Endothelial cell of umbilical vein (primary cell): ENCODE data around the gene IRF9. TPM values are rescaled to one million over a fixed set of nuclear protein-coding genes. Genes with fewer than 3 reads are reported as not detected.

ENCODE experiments used
- BruUV-seq: library from RNA; stranded (reverse); fragments of 400-500 nt; replicated peaks from 2 replicates; lab custom pipeline; 2021; lab: Mats Ljungman, UMichigan
- CTCF ChIA-PET: fragments of 300-600, 350-600 bp; sonication (Branson Sonifier 250); formaldehyde crosslinking; loops from one replicate; lab custom pipeline; 2021; ENCODE audit warnings: antibody characterized with exemption, inconsistent platforms; lab: Charles Lee
- POLR2A ChIA-PET: fragments of 300-600, 350-600 bp; sonication (Branson Sonifier 250); formaldehyde crosslinking; loops from one replicate; lab custom pipeline; 2021; ENCODE audit warnings: antibody characterized with exemption, inconsistent platforms; lab: Charles Lee
- DNase-seq: peaks from one replicate; pipeline ENCODE4 v3.0.0-alpha.2; 2011; ENCODE audit warnings: low read depth, low spot score
- FAIRE-seq: peaks from 2 replicates; lab custom pipeline; 2011; peaks lifted over from hg19 to GRCh38; lab: Jason Lieb, UNC
- H2AFZ ChIP-seq: 2 replicates; pipeline ENCODE4 v1.6.0; 2012; ENCODE audit warnings: low read depth, low read length, control low read depth, inconsistent platforms
- H3K27ac ChIP-seq: 2 replicates; pipeline ENCODE4 v1.5.1; 2011; ENCODE audit warnings: low read depth, mild to moderate bottlenecking, control low read depth, low read length, moderate library complexity; ENCODE audit not compliant: insufficient read depth
- H3K27me3 ChIP-seq, 2 experiments: 2 replicates each; pipeline versions ENCODE4 v1.6.0 to v1.6.1; 2011; ENCODE audit warnings: low read length in 2 of 2, mixed read lengths in 1 of 2; ENCODE audit not compliant: control insufficient read depth in 2 of 2, insufficient read depth in 2 of 2
- H3K36me3 ChIP-seq, 2 experiments: 2 replicates in 1 of 2; 3 replicates in 1 of 2; pipeline ENCODE4 v1.5.1; 2011; ENCODE audit warnings: low read length in 2 of 2, mild to moderate bottlenecking in 1 of 2, moderate library complexity in 1 of 2; ENCODE audit not compliant: control insufficient read depth in 2 of 2, insufficient read depth in 2 of 2; ENCODE audit errors: extremely low read depth in 1 of 2
- H3K4me1 ChIP-seq: 3 replicates; pipeline ENCODE4 v1.5.1; 2011; ENCODE audit warnings: mild to moderate bottlenecking, low read length; ENCODE audit not compliant: control insufficient read depth, insufficient read depth; ENCODE audit errors: extremely low read depth
- H3K4me2 ChIP-seq: 2 replicates; pipeline ENCODE4 v1.6.1; 2011; ENCODE audit warnings: low read length, control low read depth, mixed read lengths; ENCODE audit not compliant: insufficient read depth
- H3K4me3 ChIP-seq, 3 experiments: fragments of 200-600 bp in 1 of 3; sonication (generic), shearing (Covaris generic) in 1 of 3; replicated peaks in 1 of 3; 2 replicates each; pipeline ENCODE4 v1.5.1; 2011 to 2016; ENCODE audit warnings: control low read depth in 3 of 3, low read length in 3 of 3, mild to moderate bottlenecking in 2 of 3, inconsistent platforms in 1 of 3, low read depth in 1 of 3, moderate library complexity in 1 of 3; ENCODE audit not compliant: insufficient read depth in 1 of 3
- H3K79me2 ChIP-seq: 2 replicates; pipeline ENCODE4 v1.6.0; 2012; ENCODE audit warnings: low read length, inconsistent platforms; ENCODE audit not compliant: control insufficient read depth, insufficient read depth
- H3K9ac ChIP-seq: replicated peaks from 2 replicates; pipeline ENCODE3; 2011; ENCODE audit warnings: low read length, control low read depth; ENCODE audit not compliant: insufficient read depth; ENCODE audit errors: extremely low read depth
- H3K9me1 ChIP-seq: replicated peaks from 3 replicates; pipeline ENCODE4 v1.6.0; 2011; ENCODE audit warnings: mild to moderate bottlenecking, low read length; ENCODE audit not compliant: control insufficient read depth, insufficient read depth; ENCODE audit errors: extremely low read depth
- H3K9me3 ChIP-seq: replicated peaks from 2 replicates; pipeline ENCODE4 v1.5.1; 2012; ENCODE audit warnings: low read length, inconsistent platforms; ENCODE audit not compliant: control insufficient read depth, insufficient read depth
- H4K20me1 ChIP-seq: replicated peaks from 2 replicates; pipeline ENCODE3; 2011; ENCODE audit warnings: mild to moderate bottlenecking, low read length; ENCODE audit not compliant: control insufficient read depth, insufficient read depth; ENCODE audit errors: extremely low read depth
- FOS ChIP-seq: IDR thresholded peaks from 2 replicates; pipeline ENCODE4 v1.6.1; 2011; ENCODE audit warnings: mild to moderate bottlenecking, low read length, moderate library complexity, borderline replicate concordance; ENCODE audit not compliant: insufficient read depth
- JUN ChIP-seq: IDR thresholded peaks from 2 replicates; pipeline ENCODE4 v1.6.1; 2011; ENCODE audit warnings: borderline replicate concordance, low read depth; ENCODE audit not compliant: insufficient read length, insufficient read depth
- MYC ChIP-seq: IDR thresholded peaks from one replicate; pipeline ENCODE4 v1.6.1; 2011; ENCODE audit warnings: mild to moderate bottlenecking, low read depth, low read length
- POLR2AphosphoS5 ChIP-seq: IDR thresholded peaks from 2 replicates; pipeline ENCODE4 v1.6.1; 2012; ENCODE audit warnings: low read depth, mild to moderate bottlenecking, control low read depth, low read length, moderate library complexity; ENCODE audit not compliant: insufficient read depth
- dilution Hi-C: fragments of 300-500 bp; cut with MboI; formaldehyde crosslinking; loops from one replicate; pipeline ENCODE4 v1.15.0; 2019; ENCODE audit warnings: low sequenced_read_pairs; ENCODE audit not compliant: extremely low pct_ligation_motif_present
- intact Hi-C: fragments of 100-400 bp; cut with micrococcal nuclease; formaldehyde crosslinking; loops from one replicate; pipeline ENCODE4 v1.10.0; 2022
- polyA plus RNA-seq, 4 experiments: library from polyadenylated mRNA; depleted of rRNA in 3 of 4; stranded (reverse) in 3 of 4; unstranded in 1 of 4; fragments of >200 nt; gene quantifications; 2 replicates each; pipeline versions ENCODE4 v1.2.1 to v1.2.3, GENCODE V29; 2011 to 2012; ENCODE audit warnings: missing spikeins in 1 of 4
- total RNA-seq: library from RNA; stranded (reverse); gene quantifications from 2 replicates; pipeline ENCODE4 v1.2.3, GENCODE V29; 2021
- TF ChIP-seq, protein P1 (sequence below), 2 donors: IDR thresholded peaks; 1 replicate in 1 of 2; 2 replicates in 1 of 2; pipeline ENCODE4 v1.5.1; 2011; ENCODE audit warnings: low read length in 2 of 2, mild to moderate bottlenecking in 2 of 2, moderate library complexity in 2 of 2, control low read depth in 1 of 2, inconsistent platforms in 1 of 2, low read depth in 1 of 2; ENCODE audit not compliant: insufficient read depth in 1 of 2; ENCODE audit errors: extremely low read depth in 1 of 2
- TF ChIP-seq, protein P2 (sequence below): IDR thresholded peaks from 2 replicates; pipeline ENCODE4 v1.6.1; 2011; ENCODE audit not compliant: insufficient read depth, insufficient read length

The IRF9 gene
- total and polyA plus RNA-seq, 2 donors (not counting 3 experiments of a cell fraction or from before 2014, with no cell fraction given) = 44.6 to 46.1 TPM

DNA sequence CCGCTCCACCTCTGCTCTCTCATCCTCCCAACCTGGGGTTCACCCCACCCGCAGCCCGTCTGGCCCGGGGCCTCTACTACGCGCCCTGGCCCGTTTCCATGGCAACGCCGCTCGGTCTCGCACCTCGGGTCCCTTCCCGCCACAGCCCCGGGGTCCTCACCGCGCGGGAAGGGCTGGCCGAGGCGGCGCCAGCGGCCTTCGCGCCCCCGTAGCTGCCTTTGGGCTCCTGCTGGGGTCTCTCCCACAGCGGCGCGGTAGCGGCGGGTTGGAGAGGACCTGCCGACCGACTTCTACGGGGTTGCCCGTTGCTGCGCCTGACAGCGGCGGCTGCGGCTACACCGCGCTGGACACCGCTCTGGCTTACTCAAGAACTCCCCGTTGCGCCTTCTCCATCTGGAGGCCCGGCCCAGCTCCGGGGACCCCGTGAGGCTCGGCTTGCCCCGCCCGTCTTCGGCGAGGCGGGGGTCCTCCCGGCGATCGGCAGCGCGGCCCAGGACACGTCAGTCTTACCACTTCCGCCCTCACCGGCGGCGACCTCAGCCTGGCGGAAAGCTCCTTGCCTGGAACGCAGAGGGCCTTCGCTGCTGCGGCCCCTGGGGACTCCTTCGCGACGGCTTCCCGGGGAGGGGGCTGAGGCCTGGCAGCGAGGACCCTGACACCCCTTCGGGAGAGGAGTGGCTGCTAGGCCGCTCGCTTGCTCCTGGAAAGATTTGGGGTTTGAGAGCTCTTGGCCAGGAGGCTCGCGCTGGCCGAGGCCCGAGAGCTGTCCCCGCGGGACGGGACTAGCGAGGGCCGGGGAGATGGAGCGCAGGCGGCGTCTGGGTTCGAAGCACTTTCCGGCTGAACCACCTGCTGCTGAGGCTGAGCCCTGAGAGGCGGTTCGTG lies 34.4 kb downstream of the IRF9 start, which contains the start of gene TM9SF1:
TM9SF1 (minus strand) TSS at position 256 of the 885 bp plus-strand sequence. CDS start 422 bp downstream, outside the sequence.
- Histone ChIP-seq H3K27ac (peak within 1 kb of the TSS; percentile 93), H3K4me2 (peak within 1 kb of the TSS; percentile 90), H3K36me3 (peaks cover 5 to 14% of the 10 kb centered on the region in 2 experiments), H3K4me3 (peak within 1 kb of the TSS; percentile 36 to 82 (median 69)), H3K4me1 (peaks cover 16% of the 10 kb centered on the region), H4K20me1 (no peaks in the 10 kb centered on the region), H3K9me3 (no peaks in the 10 kb centered on the region), H3K9ac (peak within 1 kb of the TSS; percentile 94), H3K9me1 (no peaks in the 10 kb centered on the region), H3K79me2 (peaks cover 35% of the 10 kb centered on the region), H2AFZ (peak within 1 kb of the TSS; percentile 67), H3K27me3 (no peaks in the 10 kb centered on the region)
- POLR2A ChIA-PET = interaction anchor here (0.7 to 1.8 kb wide), 6 partner anchors 9 to 49 kb away, joined by 3 to 14 read pairs (median 5); partner anchors contain the start of genes CHMP4A, PSME2, RNF31 and TINF2
- DNase-seq (peak; percentile 93), FAIRE-seq (peak; percentile 90)
- TF ChIP-seq MYC (peak; percentile 41), JUN (no peak), POLR2AphosphoS5 (peak; percentile 58), FOS (peak; percentile 32)
- TF ChIP-seq, protein P1, sequence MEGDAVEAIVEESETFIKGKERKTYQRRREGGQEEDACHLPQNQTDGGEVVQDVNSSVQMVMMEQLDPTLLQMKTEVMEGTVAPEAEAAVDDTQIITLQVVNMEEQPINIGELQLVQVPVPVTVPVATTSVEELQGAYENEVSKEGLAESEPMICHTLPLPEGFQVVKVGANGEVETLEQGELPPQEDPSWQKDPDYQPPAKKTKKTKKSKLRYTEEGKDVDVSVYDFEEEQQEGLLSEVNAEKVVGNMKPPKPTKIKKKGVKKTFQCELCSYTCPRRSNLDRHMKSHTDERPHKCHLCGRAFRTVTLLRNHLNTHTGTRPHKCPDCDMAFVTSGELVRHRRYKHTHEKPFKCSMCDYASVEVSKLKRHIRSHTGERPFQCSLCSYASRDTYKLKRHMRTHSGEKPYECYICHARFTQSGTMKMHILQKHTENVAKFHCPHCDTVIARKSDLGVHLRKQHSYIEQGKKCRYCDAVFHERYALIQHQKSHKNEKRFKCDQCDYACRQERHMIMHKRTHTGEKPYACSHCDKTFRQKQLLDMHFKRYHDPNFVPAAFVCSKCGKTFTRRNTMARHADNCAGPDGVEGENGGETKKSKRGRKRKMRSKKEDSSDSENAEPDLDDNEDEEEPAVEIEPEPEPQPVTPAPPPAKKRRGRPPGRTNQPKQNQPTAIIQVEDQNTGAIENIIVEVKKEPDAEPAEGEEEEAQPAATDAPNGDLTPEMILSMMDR (IDR thresholded peaks at IDR 0.05; ENCODE audit: extremely low read depth in 1 of 2, insufficient read depth in 1 of 2, low read depth in 1 of 2, low read length in 2 of 2) = no peak
- TF ChIP-seq, protein P2, sequence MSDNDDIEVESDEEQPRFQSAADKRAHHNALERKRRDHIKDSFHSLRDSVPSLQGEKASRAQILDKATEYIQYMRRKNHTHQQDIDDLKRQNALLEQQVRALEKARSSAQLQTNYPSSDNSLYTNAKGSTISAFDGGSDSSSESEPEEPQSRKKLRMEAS = peak; percentile 67
- dilution Hi-C loops (no loop called here), intact Hi-C loops (loop anchor here (1.0 to 2.0 kb wide), 4 partner anchors 18 to 47 kb away; partner anchors contain the start of genes CHMP4A, GMPR2, NEDD8 and TINF2)
- BruUV-seq = no TSS peak
- CTCF ChIA-PET = interaction anchor here (0.9 to 3.9 kb wide), 12 partner anchors 14 to 236 kb away, joined by 3 to 19 read pairs (median 6); partner anchors contain the start of genes CHMP4A, CIDEB, IRF9 and LTB4R
